ENCODE measurements around the gene ANKRD42.
A peak's percentile ranks its signal among the peaks of the same experiment; 100 is the strongest.

ANKRD42 gene

DNA sequence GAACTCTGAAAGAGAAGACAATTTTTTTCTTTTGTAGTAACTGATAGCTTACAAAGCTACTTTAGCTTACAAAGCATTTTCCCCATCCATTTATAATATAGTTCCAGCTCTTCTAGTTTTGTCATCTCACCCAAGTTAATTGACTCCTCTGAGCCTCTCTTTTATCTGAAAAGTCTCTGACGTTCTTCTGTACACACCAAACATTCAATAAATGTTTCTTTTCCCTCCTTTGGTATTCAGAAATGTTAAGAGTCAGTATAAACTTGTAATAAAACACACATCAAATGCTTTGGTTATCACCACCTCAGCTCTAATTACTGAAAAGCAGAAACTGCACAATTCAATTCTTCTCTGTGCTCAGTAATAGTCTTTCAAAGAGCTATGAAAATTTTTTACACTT, 86.7 kb downstream of the ANKRD42 start:
- TF ChIP-seq, protein P1, sequence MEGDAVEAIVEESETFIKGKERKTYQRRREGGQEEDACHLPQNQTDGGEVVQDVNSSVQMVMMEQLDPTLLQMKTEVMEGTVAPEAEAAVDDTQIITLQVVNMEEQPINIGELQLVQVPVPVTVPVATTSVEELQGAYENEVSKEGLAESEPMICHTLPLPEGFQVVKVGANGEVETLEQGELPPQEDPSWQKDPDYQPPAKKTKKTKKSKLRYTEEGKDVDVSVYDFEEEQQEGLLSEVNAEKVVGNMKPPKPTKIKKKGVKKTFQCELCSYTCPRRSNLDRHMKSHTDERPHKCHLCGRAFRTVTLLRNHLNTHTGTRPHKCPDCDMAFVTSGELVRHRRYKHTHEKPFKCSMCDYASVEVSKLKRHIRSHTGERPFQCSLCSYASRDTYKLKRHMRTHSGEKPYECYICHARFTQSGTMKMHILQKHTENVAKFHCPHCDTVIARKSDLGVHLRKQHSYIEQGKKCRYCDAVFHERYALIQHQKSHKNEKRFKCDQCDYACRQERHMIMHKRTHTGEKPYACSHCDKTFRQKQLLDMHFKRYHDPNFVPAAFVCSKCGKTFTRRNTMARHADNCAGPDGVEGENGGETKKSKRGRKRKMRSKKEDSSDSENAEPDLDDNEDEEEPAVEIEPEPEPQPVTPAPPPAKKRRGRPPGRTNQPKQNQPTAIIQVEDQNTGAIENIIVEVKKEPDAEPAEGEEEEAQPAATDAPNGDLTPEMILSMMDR (IDR thresholded peaks at IDR 0.05; ENCODE audit: extremely low read depth, missing control alignments) = no peak
- DNase-seq (ENCODE audit: low spot score) = no peak

DNA sequence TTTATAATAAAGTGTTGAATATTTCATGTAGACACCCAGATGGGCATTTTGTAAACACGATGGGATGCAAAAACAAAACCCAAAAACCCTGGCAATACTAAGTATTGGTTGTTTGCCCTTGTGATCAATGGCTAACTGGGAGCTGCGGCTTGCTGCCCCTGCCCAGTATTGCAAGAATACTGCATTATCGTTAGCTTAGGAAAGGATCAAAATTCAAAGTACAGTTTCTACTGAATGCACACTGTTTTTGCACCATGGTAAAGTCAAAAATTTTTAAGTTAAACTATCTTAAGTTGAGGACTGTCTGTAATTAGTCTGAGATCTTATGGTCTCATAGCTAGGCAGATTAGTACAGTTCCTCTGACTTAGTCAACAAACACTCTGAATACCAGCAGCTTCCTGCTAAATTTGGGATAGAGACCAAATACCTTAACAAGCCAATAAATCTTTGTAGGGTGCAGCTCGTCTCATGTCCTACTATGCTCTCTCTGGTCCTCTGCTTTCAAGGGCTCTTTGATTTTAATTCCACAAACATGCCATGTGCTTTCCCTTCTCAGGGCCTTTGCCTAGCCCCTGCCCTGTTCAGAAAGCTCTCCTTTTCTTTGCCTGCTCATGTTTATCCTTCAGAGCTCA, 88.7 kb downstream of the ANKRD42 start:
- DNase-seq (ENCODE audit: low spot score) = no peak
- TF ChIP-seq, protein P1 (IDR thresholded peaks at IDR 0.05; ENCODE audit: extremely low read depth, missing control alignments) = no peak

DNA sequence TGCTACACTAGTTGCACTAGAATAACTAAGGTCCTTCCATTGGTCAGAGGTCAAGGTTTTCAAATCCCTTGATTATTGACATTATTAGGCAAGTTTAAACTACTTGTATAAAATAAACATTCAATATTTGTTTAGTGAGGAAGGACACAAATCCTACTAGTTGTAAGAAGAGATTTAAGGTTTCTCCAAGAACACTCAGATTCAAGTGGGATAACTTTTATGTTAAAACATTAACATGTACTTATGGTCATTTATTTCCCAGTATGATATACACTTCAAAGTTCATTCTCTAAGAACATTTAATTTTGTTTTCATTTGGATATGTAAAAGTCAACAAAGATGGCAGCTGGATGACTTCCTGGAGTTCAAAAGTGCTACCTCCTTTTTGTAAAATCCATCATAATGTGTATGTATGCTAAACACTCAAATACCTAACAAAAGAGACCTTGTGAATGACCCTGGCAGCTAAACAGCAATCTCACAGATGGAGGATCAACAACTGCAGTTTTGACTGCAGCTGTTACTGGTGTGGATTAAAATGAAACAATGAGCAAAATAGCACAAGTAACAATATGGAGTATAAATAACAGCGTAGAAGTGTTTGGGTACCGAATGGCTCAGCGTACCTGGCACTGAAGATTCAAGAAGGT, 91.1 kb downstream of the ANKRD42 start:
- TF ChIP-seq, protein P1 (IDR thresholded peaks at IDR 0.05; ENCODE audit: extremely low read depth, missing control alignments) = no peak
- no peak for DNase-seq (ENCODE audit: low spot score)

DNA sequence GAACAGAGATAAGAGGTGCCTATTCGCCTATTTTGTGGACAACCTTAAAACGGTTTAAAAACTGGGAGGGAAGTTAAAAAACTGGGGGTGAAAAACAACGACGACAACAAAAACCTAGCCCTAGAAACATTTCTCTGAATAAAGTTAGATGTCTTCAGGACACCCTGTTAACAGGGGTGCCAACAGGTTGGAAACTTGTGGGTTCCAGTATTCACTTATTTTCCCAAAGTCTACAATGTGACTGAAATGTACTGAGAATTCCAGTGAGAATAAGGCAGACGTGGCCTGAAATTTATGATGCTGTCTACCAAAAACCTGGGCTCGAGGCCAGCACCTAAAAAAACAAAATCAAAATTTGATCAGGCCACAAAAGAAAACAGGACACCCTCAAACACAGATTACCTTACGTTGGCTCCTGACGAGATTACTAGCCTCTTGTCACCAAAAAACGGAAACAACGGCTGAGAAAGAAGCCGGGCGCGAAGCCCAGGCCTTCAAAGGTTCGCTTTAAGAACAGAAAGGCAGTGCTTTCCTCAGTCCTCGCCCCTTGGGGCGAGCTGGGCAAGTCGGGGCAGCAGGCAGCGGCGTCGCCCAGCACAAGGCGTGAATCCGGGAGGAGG, 91.7 kb downstream of the ANKRD42 start:
- no peak for DNase-seq (ENCODE audit: low spot score)
- TF ChIP-seq, protein P1 (IDR thresholded peaks at IDR 0.05; ENCODE audit: extremely low read depth, missing control alignments) = no peak

DNA sequence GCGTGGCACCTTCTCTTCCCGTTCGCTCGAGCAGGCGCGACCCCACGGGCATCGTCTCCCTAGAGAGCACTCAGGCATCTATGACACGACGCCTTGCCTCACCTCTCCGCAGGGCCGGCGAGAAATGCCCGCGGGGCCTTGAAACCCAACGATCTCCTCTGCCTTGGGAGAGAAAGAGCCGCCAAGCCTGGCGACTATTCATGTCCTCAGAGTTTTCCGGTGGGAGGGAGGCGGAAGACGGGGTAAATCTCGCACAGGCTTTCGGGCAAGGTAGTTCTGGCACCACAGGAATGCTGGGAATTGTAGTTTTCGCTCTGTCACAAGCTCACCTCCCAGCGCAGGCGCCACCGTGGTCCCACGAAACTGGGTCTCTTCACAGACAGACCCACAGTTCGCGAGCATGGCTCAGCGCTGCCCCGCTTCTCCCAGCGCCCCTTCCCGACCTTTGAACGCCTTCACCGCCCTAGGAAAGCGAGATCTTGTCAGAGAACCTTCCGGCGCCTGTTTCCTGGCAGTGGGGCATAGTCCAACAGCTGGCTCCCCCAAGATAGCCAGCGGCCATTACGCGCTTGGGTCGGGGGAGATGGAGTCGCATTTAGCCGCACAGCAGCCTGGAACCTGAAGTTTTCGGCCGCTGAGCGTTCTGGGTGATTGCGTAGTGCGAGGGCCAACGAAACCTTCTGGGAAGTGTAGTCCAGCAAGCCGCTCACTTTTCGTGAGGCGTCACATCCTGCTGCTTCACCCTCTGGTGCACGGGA, 92.4 kb downstream of the ANKRD42 start, which contains the start of gene CCDC90B:
CCDC90B (minus strand) TSS at position 597 of the 758 bp plus-strand sequence; CDS start at position 202, 395 bp downstream.
- DNase-seq (ENCODE audit: low spot score) = peak; percentile 88
- TF ChIP-seq, protein P1 (IDR thresholded peaks at IDR 0.05; ENCODE audit: extremely low read depth, missing control alignments) = peak; percentile 45

DNA sequence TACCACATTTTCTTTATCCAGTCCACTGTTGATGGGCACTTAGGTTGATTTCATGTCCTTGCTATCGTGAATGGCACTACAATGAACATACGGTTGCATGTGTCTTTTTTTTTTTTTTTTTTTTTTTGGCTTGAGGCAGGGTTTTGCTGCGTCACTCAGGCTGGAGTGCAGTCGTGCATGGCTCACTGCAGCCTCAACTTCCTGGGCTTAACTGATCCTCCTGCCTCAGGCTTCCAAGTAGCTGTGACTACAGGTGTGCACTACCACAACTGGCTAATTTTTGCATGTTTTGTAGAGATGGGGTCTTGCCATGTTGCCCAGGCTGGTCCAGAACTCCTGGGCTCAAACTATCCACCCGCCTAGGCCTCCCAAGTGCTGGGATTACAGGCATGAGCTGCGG, 94.1 kb downstream of the ANKRD42 start:
- TF ChIP-seq, protein P1 (IDR thresholded peaks at IDR 0.05; ENCODE audit: extremely low read depth, missing control alignments) = no peak
- no peak for DNase-seq (ENCODE audit: low spot score)

All from GM20000 (cell line).